Measurements from ENCODE around the gene NRDE2.

Gene NRDE2

DNA sequence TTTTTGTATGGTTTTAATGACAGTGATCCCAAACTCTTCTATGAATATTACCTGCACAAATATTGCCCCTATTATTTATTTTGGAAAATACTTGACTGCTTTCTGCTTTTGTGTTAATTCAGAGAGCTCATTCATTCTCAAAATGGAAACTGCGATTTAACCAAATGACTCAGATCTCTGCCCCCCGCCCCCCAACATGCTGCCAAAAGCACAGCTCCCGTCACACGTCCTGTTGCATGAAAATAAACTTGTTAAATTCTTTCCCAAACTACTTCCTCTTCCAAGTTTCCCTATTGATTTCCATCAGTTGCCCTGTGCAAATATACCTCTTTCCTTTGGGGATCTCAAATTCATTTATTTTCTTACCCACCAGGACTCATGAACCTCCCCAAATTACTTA lies 18.0 kb upstream of the NRDE2 start:
- peaks cover 0 to 4% of the 10 kb centered on the region in 2 donors for H3K27me3 ChIP-seq
- no peak overlapping the region for H3K4me3 ChIP-seq
- TF ChIP-seq, protein P1, sequence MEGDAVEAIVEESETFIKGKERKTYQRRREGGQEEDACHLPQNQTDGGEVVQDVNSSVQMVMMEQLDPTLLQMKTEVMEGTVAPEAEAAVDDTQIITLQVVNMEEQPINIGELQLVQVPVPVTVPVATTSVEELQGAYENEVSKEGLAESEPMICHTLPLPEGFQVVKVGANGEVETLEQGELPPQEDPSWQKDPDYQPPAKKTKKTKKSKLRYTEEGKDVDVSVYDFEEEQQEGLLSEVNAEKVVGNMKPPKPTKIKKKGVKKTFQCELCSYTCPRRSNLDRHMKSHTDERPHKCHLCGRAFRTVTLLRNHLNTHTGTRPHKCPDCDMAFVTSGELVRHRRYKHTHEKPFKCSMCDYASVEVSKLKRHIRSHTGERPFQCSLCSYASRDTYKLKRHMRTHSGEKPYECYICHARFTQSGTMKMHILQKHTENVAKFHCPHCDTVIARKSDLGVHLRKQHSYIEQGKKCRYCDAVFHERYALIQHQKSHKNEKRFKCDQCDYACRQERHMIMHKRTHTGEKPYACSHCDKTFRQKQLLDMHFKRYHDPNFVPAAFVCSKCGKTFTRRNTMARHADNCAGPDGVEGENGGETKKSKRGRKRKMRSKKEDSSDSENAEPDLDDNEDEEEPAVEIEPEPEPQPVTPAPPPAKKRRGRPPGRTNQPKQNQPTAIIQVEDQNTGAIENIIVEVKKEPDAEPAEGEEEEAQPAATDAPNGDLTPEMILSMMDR (IDR thresholded peaks at IDR 0.05) = no peak
- DNase-seq = no peak
- no peaks in the 10 kb centered on the region for H3K4me1 ChIP-seq
- intact Hi-C loops (cut with DNase I; ENCODE audit: low total_unique reads) = no loop called here
- no peaks in the 10 kb centered on the region for H3K36me3 ChIP-seq
- no peaks in the 10 kb centered on the region for H3K9me3 ChIP-seq
- H3K27ac ChIP-seq = no peak overlapping the region

DNA sequence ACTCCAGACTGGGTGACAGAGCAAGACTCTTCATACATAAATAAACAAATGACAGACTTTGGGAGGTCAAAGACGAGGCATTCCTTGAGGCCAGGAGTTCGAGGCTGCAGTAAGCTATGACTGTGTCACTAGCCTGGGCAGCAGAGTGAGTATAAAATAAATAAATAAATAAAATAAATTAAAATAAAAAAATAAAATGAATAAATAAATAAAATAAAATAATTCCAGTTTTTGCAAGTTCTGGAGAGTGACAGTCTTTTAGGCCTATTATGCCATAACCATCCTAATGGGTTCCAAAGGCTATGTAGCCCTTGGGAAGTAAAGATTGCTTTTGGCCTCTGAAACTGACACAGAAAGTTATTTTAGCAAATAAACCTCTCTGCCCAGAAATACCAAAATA lies 16.5 kb upstream of the NRDE2 start:
- H3K36me3 ChIP-seq = no peaks in the 10 kb centered on the region
- no peak for DNase-seq

DNA sequence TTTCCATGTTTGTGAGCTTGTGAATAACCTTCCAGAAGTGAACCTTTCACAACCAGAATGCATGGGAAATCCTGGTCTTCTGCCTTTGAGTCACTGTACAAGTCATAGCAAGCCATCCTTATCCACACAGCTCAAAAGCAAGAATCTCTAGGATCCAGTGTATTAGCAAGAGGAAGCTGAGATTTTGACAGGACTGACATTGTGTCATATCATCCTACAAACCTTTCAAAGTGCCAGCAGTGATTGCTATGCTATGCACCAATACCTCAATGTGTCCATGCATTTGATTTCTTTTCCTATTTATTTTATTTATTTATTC lies 13.5 kb upstream of the NRDE2 start:
- Histone ChIP-seq H3K4me3 (no peak overlapping the region), H3K4me1 (no peaks in the 10 kb centered on the region), H3K27me3 (no peaks in the 10 kb centered on the region), H3K36me3 (no peaks in the 10 kb centered on the region), H3K27ac (no peak overlapping the region), H3K9me3 (no peaks in the 10 kb centered on the region)
- intact Hi-C loops (cut with DNase I; ENCODE audit: low total_unique reads) = no loop called here
- TF ChIP-seq, protein P1 (IDR thresholded peaks at IDR 0.05) = no peak
- no peak for DNase-seq

More for the DNA sequence above, 16.5 kb upstream of the NRDE2 start:
- intact Hi-C loops (cut with DNase I; ENCODE audit: low total_unique reads) = no loop called here
- H3K4me1 ChIP-seq = no peaks in the 10 kb centered on the region
- H3K9me3 ChIP-seq = no peaks in the 10 kb centered on the region
- H3K27ac ChIP-seq = no peak overlapping the region
- no peak overlapping the region for H3K4me3 ChIP-seq
- no peaks in the 10 kb centered on the region for H3K27me3 ChIP-seq
- TF ChIP-seq, protein P1 (IDR thresholded peaks at IDR 0.05) = no peak

DNA sequence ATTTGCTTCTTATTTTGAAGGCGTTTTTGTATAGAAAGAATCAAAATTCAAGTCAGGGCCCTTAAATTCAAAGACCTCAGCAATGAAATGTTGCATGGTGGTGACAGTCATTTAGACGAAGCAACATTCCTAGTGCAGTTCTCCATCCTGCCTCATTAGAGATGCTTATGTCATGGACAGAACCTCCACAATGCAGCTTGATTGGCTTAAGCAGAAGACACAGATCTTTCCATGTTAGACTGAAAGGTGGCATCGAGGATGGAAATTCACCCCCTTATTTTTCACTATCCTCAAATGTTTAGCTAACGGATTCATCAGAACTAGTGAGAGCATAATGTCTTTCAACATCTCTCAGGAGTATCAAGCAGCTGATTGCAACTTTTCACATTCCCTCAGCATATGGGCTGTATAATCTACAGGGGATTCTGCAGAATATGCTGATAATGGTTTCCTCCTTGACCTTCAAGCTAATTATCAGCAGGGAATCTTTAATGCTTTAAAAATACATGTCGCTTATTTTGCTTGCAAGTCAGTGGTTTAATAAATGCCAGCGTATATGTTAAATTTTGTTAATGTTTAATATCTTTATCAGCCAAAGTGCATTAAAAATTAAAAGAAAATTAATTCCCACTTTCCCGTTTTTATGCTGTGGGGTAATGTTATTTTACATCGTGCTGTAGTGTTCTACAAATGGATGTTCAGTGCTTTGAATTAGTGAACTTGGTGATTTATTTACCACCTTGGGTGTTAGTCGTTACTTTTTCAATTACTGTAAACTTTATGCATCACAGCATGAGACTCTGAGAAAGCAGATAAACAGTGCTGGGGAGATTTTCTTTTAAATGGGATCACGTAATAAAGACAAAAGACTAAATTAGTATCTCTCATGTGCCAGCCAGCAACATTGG lies 12.8 kb upstream of the NRDE2 start:
- DNase-seq = no peak
- Histone ChIP-seq H3K9me3 (no peaks in the 10 kb centered on the region), H3K27ac (no peak overlapping the region), H3K27me3 (no peaks in the 10 kb centered on the region), H3K4me3 (no peak overlapping the region), H3K4me1 (no peaks in the 10 kb centered on the region), H3K36me3 (no peaks in the 10 kb centered on the region)
- TF ChIP-seq, protein P1 (IDR thresholded peaks at IDR 0.05) = no peak
- intact Hi-C loops (cut with DNase I; ENCODE audit: low total_unique reads) = no loop called here

DNA sequence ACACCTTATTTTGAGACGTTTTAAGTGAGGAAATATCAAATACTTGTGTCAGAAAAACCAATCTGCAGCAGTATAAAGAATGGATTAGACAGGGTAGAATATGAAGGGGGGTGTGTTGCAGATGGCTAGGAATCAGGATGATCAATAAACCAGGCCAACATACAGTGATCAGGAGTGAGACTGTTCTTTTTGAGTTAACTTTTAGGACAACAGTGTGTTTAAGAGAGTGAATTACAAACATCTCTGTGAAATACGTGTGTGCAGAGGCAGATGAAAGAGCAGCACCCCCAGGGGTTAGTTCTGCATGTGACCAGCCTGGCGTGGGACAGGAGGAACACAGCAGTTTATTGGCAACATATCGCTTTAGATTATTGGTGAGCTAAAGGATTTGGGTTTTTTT lies 10.6 kb upstream of the NRDE2 start:
- TF ChIP-seq, protein P1 (IDR thresholded peaks at IDR 0.05) = no peak
- Histone ChIP-seq H3K4me3 (no peak overlapping the region), H3K9me3 (no peaks in the 10 kb centered on the region), H3K4me1 (no peaks in the 10 kb centered on the region), H3K27ac (no peak overlapping the region), H3K36me3 (no peaks in the 10 kb centered on the region), H3K27me3 (peaks cover 0 to 9% of the 10 kb centered on the region in 2 donors)
- intact Hi-C loops (cut with DNase I; ENCODE audit: low total_unique reads) = no loop called here
- no peak for DNase-seq

All from tibial artery (tissue), 4 donors.